GM23338 (cell line): ENCODE results near the gene CSN2. TPM values are rescaled to one million over a fixed set of nuclear protein-coding genes. Genes with fewer than 3 reads are reported as not detected.

ENCODE experiments used
- ATAC-seq: fragments of 200-7000 bp; cut with Tn5 transposase; 3 replicates; pipeline ENCODE4 v1.9.1; 2020
- DNase-seq: peaks from one replicate; pipeline ENCODE4 v3.0.0-alpha.2; 2015; ENCODE audit warnings: low spot score
- H2AFZ ChIP-seq: fragments of 200-600 bp; sonication (generic); 2 replicates; pipeline ENCODE4 v1.8.0; 2016; ENCODE audit warnings: antibody characterized with exemption, mild to moderate bottlenecking, moderate library complexity
- H3F3A ChIP-seq: fragments of 200-600 bp; sonication (generic); replicated peaks from 2 replicates; pipeline ENCODE4 v1.8.0; 2017; ENCODE audit warnings: antibody characterized with exemption, mixed run types, low read depth
- H3K27ac ChIP-seq: fragments of 200-600 bp; sonication (generic); 2 replicates; pipeline ENCODE4 v1.6.1; 2016; ENCODE audit warnings: low read depth
- H3K27me3 ChIP-seq: fragments of 200-600 bp; sonication (generic); 2 replicates; pipeline ENCODE4 v1.8.0; 2016; ENCODE audit warnings: mild to moderate bottlenecking, mixed run types, moderate library complexity; ENCODE audit not compliant: insufficient read depth
- H3K36me3 ChIP-seq: fragments of 200-600 bp; sonication (generic); 2 replicates; pipeline ENCODE4 v1.8.0; 2016; ENCODE audit warnings: mild to moderate bottlenecking; ENCODE audit not compliant: insufficient read depth
- H3K4me1 ChIP-seq: fragments of 200-600 bp; sonication (generic); 2 replicates; pipeline ENCODE4 v1.8.0; 2016; ENCODE audit warnings: mild to moderate bottlenecking, moderate library complexity; ENCODE audit not compliant: insufficient read depth
- H3K4me2 ChIP-seq: fragments of 200-600 bp; sonication (generic); 2 replicates; pipeline ENCODE4 v1.7.1; 2017; ENCODE audit warnings: mixed run types
- H3K4me3 ChIP-seq: fragments of 200-600 bp; sonication (generic); 2 replicates; pipeline ENCODE4 v1.6.1; 2016; ENCODE audit warnings: mixed run types
- H3K79me2 ChIP-seq: fragments of 200-600 bp; sonication (generic); replicated peaks from 2 replicates; pipeline ENCODE4 v1.8.0; 2017; ENCODE audit warnings: mild to moderate bottlenecking; ENCODE audit not compliant: insufficient read depth
- H3K9me2 ChIP-seq: fragments of 200-600 bp; sonication (generic); 2 replicates; pipeline ENCODE4 v1.8.0; 2017; ENCODE audit not compliant: insufficient read depth
- H4K20me1 ChIP-seq: fragments of 200-600 bp; sonication (generic); replicated peaks from 2 replicates; pipeline ENCODE4 v1.8.0; 2017; ENCODE audit warnings: mild to moderate bottlenecking; ENCODE audit not compliant: insufficient read depth
- H3K27ac Mint-ChIP-seq: 2 replicates; pipeline ENCODE4 v1.8.0; 2020; ENCODE audit warnings: inconsistent platforms, mild to moderate bottlenecking, moderate library complexity, mixed read lengths
- H3K27me3 Mint-ChIP-seq: 3 replicates; pipeline ENCODE4 v1.8.0; 2022; ENCODE audit warnings: low read depth, mild to moderate bottlenecking, moderate library complexity, mixed read lengths, inconsistent platforms; ENCODE audit not compliant: insufficient read depth, poor library complexity
- H3K36me3 Mint-ChIP-seq: 3 replicates; pipeline ENCODE4 v1.8.0; 2021; ENCODE audit warnings: low read depth, mild to moderate bottlenecking, inconsistent platforms, moderate library complexity, mixed read lengths
- H3K4me1 Mint-ChIP-seq: 3 replicates; pipeline ENCODE4 v1.8.0; 2020; ENCODE audit warnings: mild to moderate bottlenecking, inconsistent platforms, mixed read lengths
- H3K4me3 Mint-ChIP-seq: 3 replicates; pipeline ENCODE4 v1.8.0; 2021; ENCODE audit warnings: moderate library complexity, mild to moderate bottlenecking, inconsistent platforms, mixed read lengths
- H3K9me3 Mint-ChIP-seq: 3 replicates; pipeline ENCODE4 v1.8.0; 2020; ENCODE audit warnings: moderate library complexity, mild to moderate bottlenecking, inconsistent platforms, mixed read lengths
- CREB1 ChIP-seq: fragments of 250-450 bp; sonication (Bioruptor Pico); IDR thresholded peaks from 2 replicates; pipeline ENCODE4 v1.5.0; 2020; ENCODE audit warnings: low read depth, mild to moderate bottlenecking, moderate library complexity
- EZH2 ChIP-seq: fragments of 200-600 bp; sonication (generic); IDR thresholded peaks from one replicate; pipeline ENCODE4 v1.8.0; 2017; ENCODE audit warnings: antibody characterized with exemption, mild to moderate bottlenecking, low read depth; ENCODE audit not compliant: unreplicated experiment
- EZH2phosphoT487 ChIP-seq: fragments of 200-600 bp; sonication (generic); IDR thresholded peaks from one replicate; pipeline ENCODE4 v1.8.1; 2018; ENCODE audit warnings: antibody characterized with exemption; ENCODE audit not compliant: unreplicated experiment
- JUNB ChIP-seq: IDR thresholded peaks from one replicate; pipeline ENCODE4 v1.6.1; 2016; ENCODE audit warnings: antibody characterized with exemption; ENCODE audit not compliant: unreplicated experiment
- STAT1 ChIP-seq: IDR thresholded peaks from one replicate; pipeline ENCODE4 v1.6.1; 2016; ENCODE audit warnings: antibody characterized with exemption; ENCODE audit not compliant: unreplicated experiment
- polyA plus RNA-seq: library from polyadenylated mRNA; unstranded; fragments of >200 nt; fragmentation: Nextera tagmentation; extraction: Ambion mirVana; gene quantifications from 2 replicates; pipeline ENCODE4 v1.2.1, GENCODE V29; 2016
- total RNA-seq: library from RNA; depleted of rRNA; stranded (reverse); fragments of >200 nt; shearing (Covaris generic); gene quantifications from 2 replicates; pipeline ENCODE4 v1.2.3, GENCODE V29; 2014
- TF ChIP-seq, protein P1 (sequence below): fragments of 250-450 bp; sonication (Bioruptor Pico); IDR thresholded peaks from 2 replicates; pipeline ENCODE4 v1.5.0; 2020; ENCODE audit warnings: mild to moderate bottlenecking, moderate library complexity
- TF ChIP-seq, protein P2 (sequence below), 2 experiments: fragments of 200-600 bp in 1 of 2; sonication (generic) in 1 of 2; conservative IDR thresholded peaks; 2 replicates each; pipeline versions ENCODE4 v1.5.1 to v1.6.1; 2016 to 2017; ENCODE audit warnings: antibody characterized with exemption in 2 of 2, low read depth in 2 of 2, mild to moderate bottlenecking in 2 of 2, moderate library complexity in 1 of 2

CSN2 gene
- total and polyA plus RNA-seq, 2 experiments from 2014 or later: not detected

DNA sequence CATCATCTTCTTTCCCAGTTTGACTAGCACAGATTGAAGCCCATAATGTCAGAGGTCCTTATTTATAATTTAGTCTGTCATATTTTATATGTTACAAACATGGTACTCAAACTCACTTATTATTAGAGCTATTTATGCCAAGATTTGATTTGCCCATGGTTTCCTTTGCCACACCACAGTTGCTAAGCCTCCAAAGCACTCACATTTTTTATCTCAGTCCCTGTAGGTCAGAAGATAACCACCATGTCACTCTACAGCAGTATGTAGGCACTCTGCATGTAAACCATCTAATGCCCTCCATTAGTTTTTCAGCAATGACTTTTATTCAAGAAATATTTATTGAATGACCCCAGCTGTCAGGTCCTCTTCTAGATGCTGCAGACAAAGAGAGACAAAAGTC lies 37.0 kb upstream of the CSN2 start:
- no peak overlapping the region for H3K4me3 Mint-ChIP-seq
- H3K4me1 Mint-ChIP-seq: peaks cover 3% of the 10 kb centered on the region; the same call in 2 of the 3 replicates
- Histone ChIP-seq H3K9me2 (no peaks in the 10 kb centered on the region), H3K4me1 (no peaks in the 10 kb centered on the region), H2AFZ (no peak overlapping the region), H3F3A (no peaks in the 10 kb centered on the region), H3K27me3 (no peaks in the 10 kb centered on the region), H3K79me2 (no peaks in the 10 kb centered on the region), H3K27ac (no peak overlapping the region), H4K20me1 (no peaks in the 10 kb centered on the region), H3K36me3 (no peaks in the 10 kb centered on the region), H3K4me2 (no peak overlapping the region), H3K4me3 (no peak overlapping the region)
- ATAC-seq: no peak
- no peaks in the 10 kb centered on the region for H3K36me3 Mint-ChIP-seq
- TF ChIP-seq EZH2phosphoT487 (no peak), STAT1 (no peak), CREB1 (CRISPR knock-in tag) (no peak), JUNB (no peak), EZH2 (no peak)
- TF ChIP-seq, protein P1, sequence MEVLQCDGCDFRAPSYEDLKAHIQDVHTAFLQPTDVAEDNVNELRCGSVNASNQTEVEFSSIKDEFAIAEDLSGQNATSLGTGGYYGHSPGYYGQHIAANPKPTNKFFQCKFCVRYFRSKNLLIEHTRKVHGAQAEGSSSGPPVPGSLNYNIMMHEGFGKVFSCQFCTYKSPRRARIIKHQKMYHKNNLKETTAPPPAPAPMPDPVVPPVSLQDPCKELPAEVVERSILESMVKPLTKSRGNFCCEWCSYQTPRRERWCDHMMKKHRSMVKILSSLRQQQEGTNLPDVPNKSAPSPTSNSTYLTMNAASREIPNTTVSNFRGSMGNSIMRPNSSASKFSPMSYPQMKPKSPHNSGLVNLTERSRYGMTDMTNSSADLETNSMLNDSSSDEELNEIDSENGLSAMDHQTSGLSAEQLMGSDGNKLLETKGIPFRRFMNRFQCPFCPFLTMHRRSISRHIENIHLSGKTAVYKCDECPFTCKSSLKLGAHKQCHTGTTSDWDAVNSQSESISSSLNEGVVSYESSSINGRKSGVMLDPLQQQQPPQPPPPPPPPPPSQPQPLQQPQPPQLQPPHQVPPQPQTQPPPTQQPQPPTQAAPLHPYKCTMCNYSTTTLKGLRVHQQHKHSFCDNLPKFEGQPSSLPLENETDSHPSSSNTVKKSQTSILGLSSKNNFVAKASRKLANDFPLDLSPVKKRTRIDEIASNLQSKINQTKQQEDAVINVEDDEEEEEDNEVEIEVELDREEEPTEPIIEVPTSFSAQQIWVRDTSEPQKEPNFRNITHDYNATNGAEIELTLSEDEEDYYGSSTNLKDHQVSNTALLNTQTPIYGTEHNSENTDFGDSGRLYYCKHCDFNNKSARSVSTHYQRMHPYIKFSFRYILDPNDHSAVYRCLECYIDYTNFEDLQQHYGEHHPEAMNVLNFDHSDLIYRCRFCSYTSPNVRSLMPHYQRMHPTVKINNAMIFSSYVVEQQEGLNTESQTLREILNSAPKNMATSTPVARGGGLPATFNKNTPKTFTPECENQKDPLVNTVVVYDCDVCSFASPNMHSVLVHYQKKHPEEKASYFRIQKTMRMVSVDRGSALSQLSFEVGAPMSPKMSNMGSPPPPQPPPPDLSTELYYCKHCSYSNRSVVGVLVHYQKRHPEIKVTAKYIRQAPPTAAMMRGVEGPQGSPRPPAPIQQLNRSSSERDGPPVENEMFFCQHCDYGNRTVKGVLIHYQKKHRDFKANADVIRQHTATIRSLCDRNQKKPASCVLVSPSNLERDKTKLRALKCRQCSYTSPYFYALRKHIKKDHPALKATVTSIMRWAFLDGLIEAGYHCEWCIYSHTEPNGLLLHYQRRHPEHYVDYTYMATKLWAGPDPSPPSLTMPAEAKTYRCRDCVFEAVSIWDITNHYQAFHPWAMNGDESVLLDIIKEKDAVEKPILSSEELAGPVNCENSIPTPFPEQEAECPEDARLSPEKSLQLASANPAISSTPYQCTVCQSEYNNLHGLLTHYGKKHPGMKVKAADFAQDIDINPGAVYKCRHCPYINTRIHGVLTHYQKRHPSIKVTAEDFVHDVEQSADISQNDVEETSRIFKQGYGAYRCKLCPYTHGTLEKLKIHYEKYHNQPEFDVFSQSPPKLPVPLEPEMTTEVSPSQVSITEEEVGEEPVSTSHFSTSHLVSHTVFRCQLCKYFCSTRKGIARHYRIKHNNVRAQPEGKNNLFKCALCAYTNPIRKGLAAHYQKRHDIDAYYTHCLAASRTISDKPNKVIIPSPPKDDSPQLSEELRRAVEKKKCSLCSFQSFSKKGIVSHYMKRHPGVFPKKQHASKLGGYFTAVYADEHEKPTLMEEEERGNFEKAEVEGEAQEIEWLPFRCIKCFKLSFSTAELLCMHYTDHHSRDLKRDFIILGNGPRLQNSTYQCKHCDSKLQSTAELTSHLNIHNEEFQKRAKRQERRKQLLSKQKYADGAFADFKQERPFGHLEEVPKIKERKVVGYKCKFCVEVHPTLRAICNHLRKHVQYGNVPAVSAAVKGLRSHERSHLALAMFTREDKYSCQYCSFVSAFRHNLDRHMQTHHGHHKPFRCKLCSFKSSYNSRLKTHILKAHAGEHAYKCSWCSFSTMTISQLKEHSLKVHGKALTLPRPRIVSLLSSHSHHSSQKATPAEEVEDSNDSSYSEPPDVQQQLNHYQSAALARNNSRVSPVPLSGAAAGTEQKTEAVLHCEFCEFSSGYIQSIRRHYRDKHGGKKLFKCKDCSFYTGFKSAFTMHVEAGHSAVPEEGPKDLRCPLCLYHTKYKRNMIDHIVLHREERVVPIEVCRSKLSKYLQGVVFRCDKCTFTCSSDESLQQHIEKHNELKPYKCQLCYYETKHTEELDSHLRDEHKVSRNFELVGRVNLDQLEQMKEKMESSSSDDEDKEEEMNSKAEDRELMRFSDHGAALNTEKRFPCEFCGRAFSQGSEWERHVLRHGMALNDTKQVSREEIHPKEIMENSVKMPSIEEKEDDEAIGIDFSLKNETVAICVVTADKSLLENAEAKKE (CRISPR knock-in tag): no peak
- DNase-seq: no peak
- H3K27ac Mint-ChIP-seq: no peak overlapping the region
- no peaks in the 10 kb centered on the region for H3K27me3 Mint-ChIP-seq
- no peaks in the 10 kb centered on the region for H3K9me3 Mint-ChIP-seq

DNA sequence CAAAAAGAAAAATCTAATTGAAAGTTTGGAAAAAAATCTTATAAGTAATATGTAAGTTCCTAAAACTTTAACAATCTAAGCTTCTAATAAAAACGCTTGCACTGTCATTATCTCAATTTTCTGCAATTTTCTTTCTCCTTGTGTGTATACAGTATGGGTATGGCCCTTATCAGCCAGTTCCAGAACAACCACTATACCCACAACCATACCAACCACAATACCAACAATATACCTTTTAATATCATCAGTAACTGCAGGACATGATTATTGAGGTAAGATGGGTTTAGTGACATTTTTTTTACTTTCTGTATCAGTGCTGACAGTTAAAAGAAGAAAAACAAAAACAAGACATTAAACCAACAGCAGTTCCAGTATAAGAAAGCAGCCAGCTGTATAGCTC lies 35.2 kb upstream of the CSN2 start:
- H3K9me3 Mint-ChIP-seq: no peaks in the 10 kb centered on the region
- DNase-seq: no peak
- no peak for TF ChIP-seq EZH2
- TF ChIP-seq, protein P2, sequence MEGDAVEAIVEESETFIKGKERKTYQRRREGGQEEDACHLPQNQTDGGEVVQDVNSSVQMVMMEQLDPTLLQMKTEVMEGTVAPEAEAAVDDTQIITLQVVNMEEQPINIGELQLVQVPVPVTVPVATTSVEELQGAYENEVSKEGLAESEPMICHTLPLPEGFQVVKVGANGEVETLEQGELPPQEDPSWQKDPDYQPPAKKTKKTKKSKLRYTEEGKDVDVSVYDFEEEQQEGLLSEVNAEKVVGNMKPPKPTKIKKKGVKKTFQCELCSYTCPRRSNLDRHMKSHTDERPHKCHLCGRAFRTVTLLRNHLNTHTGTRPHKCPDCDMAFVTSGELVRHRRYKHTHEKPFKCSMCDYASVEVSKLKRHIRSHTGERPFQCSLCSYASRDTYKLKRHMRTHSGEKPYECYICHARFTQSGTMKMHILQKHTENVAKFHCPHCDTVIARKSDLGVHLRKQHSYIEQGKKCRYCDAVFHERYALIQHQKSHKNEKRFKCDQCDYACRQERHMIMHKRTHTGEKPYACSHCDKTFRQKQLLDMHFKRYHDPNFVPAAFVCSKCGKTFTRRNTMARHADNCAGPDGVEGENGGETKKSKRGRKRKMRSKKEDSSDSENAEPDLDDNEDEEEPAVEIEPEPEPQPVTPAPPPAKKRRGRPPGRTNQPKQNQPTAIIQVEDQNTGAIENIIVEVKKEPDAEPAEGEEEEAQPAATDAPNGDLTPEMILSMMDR (conservative IDR thresholded peaks at IDR 0.05; ENCODE audit: low read depth in 2 of 2): no peak

More for the DNA sequence above, 35.2 kb upstream of the CSN2 start:
- H2AFZ ChIP-seq: no peak overlapping the region
- no peak overlapping the region for H3K27ac ChIP-seq
- no peaks in the 10 kb centered on the region for H4K20me1 ChIP-seq
- no peaks in the 10 kb centered on the region for H3K4me1 ChIP-seq
- no peak overlapping the region for H3K4me3 ChIP-seq
- Mint-ChIP-seq H3K27me3 (no peaks in the 10 kb centered on the region), H3K36me3 (no peaks in the 10 kb centered on the region), H3K27ac (no peak overlapping the region), H3K4me1 (peaks cover 3% of the 10 kb centered on the region; the same call in 2 of the 3 replicates), H3K4me3 (no peak overlapping the region)
- H3K27me3 ChIP-seq: no peaks in the 10 kb centered on the region
- no peaks in the 10 kb centered on the region for H3F3A ChIP-seq
- no peaks in the 10 kb centered on the region for H3K79me2 ChIP-seq
- H3K9me2 ChIP-seq: no peaks in the 10 kb centered on the region
- no peak for ATAC-seq
- H3K36me3 ChIP-seq: no peaks in the 10 kb centered on the region
- no peak overlapping the region for H3K4me2 ChIP-seq
